ENCODE data around the gene PARVB. TPM values are rescaled to one million over a fixed set of nuclear protein-coding genes. Genes with fewer than 3 reads are reported as not detected.
"Not testable (repeated sequence)": the region's sequence is repeated elsewhere in the genome, so short reads cannot be mapped to it uniquely, and the experiment has no call there.

The PARVB gene
- total and polyA plus RNA-seq, 5 donors from 2014 or later = 3.7 to 20.6 (median 6.2) TPM

DNA sequence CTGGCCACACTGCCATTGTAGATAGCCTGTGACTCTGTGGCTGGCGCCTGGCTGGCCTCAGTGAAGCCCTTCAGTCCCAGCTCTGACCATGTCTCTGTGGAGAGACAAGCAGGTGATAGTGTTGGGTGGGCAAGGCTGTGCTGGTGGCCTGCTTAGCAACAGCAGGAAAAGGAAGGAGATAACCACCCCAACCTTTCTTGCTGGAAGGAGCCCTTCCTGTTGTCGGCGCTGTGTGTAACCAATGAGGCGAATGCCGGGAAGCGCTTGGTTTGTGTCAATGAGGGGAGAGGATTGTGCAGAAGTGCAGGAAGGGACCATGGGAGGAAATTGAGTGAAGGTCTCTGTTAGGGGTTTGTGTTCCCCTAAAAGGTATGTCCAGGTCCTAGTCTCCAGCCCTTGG, 27.3 kb downstream of the PARVB start:
- H3K4me3 Mint-ChIP-seq = peak overlapping the region in 2 of 4 donors; percentile 27 to 48
- H3K4me3 ChIP-seq (ENCODE audit: low read depth, low read length) = no peak overlapping the region
- H3K27ac Mint-ChIP-seq = no peak overlapping the region

GRCh38 chr22:44051961-44052360, 27.9 kb downstream of the PARVB start:
- no peak for ATAC-seq (ENCODE audit: low read depth in 2 of 2)
- DNase-seq = no peak
- Mint-ChIP-seq H3K27ac (no peak overlapping the region), H3K36me3 (no peaks in the 10 kb centered on the region), H3K9me3 (no peaks in the 10 kb centered on the region), H3K27me3 (no peaks in the 10 kb centered on the region), H3K4me3 (no peak overlapping the region), H3K4me1 (peaks cover 5 to 33% (median 13%) of the 10 kb centered on the region in 4 donors)
- Histone ChIP-seq H3K27ac (ENCODE audit: insufficient read depth, low read length, poor library complexity, severe bottlenecking) (no peak overlapping the region), H3K36me3 (ENCODE audit: control insufficient read depth, insufficient read depth, low read length) (no peaks in the 10 kb centered on the region), H3K9me3 (ENCODE audit: control insufficient read depth in 2 of 2, low read length in 2 of 2) (no peaks in the 10 kb centered on the region), H3K27me3 (ENCODE audit: control insufficient read depth, insufficient read depth, low read length) (no peaks in the 10 kb centered on the region), H3K4me3 (ENCODE audit: low read depth, low read length) (no peak overlapping the region), H3K4me1 (ENCODE audit: control insufficient read depth, insufficient read depth, low read length, poor library complexity, severe bottlenecking) (peaks cover 4% of the 10 kb centered on the region)

More for the DNA sequence above, 27.3 kb downstream of the PARVB start:
- Histone ChIP-seq H3K4me1 (ENCODE audit: control insufficient read depth, insufficient read depth, low read length, poor library complexity, severe bottlenecking) (peaks cover 4% of the 10 kb centered on the region), H3K9me3 (ENCODE audit: control insufficient read depth in 2 of 2, low read length in 2 of 2) (no peaks in the 10 kb centered on the region), H3K27ac (ENCODE audit: insufficient read depth, low read length, poor library complexity, severe bottlenecking) (no peak overlapping the region), H3K27me3 (ENCODE audit: control insufficient read depth, insufficient read depth, low read length) (no peaks in the 10 kb centered on the region), H3K36me3 (ENCODE audit: control insufficient read depth, insufficient read depth, low read length) (no peaks in the 10 kb centered on the region)
- H3K27me3 Mint-ChIP-seq = no peaks in the 10 kb centered on the region
- no peak for DNase-seq
- H3K36me3 Mint-ChIP-seq = no peaks in the 10 kb centered on the region
- H3K4me1 Mint-ChIP-seq = peaks cover 6 to 39% (median 14%) of the 10 kb centered on the region in 4 donors
- no peaks in the 10 kb centered on the region for H3K9me3 Mint-ChIP-seq
- ATAC-seq (ENCODE audit: low read depth in 2 of 2) = no peak

GRCh38 chr22:44055805-44056204, 31.7 kb downstream of the PARVB start:
- Mint-ChIP-seq H3K36me3 (peaks cover 5% of the 10 kb centered on the region), H3K9me3 (peaks cover 0 to 5% (median 2%) of the 10 kb centered on the region in 7 donors), H3K27ac (no peak overlapping the region), H3K27me3 (no peaks in the 10 kb centered on the region), H3K4me3 (no peak overlapping the region), H3K4me1 (peaks cover 0 to 17% (median 4%) of the 10 kb centered on the region in 4 donors)
- H3K27me3 ChIP-seq (ENCODE audit: control insufficient read depth, insufficient read depth, low read length) = no peaks in the 10 kb centered on the region
- DNase-seq (no peak), ATAC-seq (ENCODE audit: low read depth in 2 of 2) (no peak)
- H3K27ac ChIP-seq (ENCODE audit: insufficient read depth, low read length, poor library complexity, severe bottlenecking) = no peak overlapping the region
- no peaks in the 10 kb centered on the region for H3K4me1 ChIP-seq (ENCODE audit: control insufficient read depth, insufficient read depth, low read length, poor library complexity, severe bottlenecking)
- no peak overlapping the region for H3K4me3 ChIP-seq (ENCODE audit: low read depth, low read length)
- H3K36me3 ChIP-seq (ENCODE audit: control insufficient read depth, insufficient read depth, low read length) = no peaks in the 10 kb centered on the region
- H3K9me3 ChIP-seq (ENCODE audit: control insufficient read depth in 2 of 2, low read length in 2 of 2) = no peaks in the 10 kb centered on the region

- not testable (repeated sequence) for H3K9me3 ChIP-seq (ENCODE audit: control insufficient read depth in 2 of 2, low read length in 2 of 2); H3K4me1 ChIP-seq (ENCODE audit: control insufficient read depth, insufficient read depth, low read length, poor library complexity, severe bottlenecking); H3K4me3 Mint-ChIP-seq; H3K4me3 ChIP-seq (ENCODE audit: low read depth, low read length); ATAC-seq (ENCODE audit: low read depth in 2 of 2); DNase-seq; H3K27me3 ChIP-seq (ENCODE audit: control insufficient read depth, insufficient read depth, low read length); H3K27ac ChIP-seq (ENCODE audit: insufficient read depth, low read length, poor library complexity, severe bottlenecking); H3K36me3 ChIP-seq (ENCODE audit: control insufficient read depth, insufficient read depth, low read length); H3K27ac Mint-ChIP-seq; H3K9me3 Mint-ChIP-seq; H3K36me3 Mint-ChIP-seq; H3K27me3 Mint-ChIP-seq
- peaks cover 0 to 11% (median 1%) of the 10 kb centered on the region in 4 donors for H3K4me1 Mint-ChIP-seq
These were observed 32.5 kb downstream of the PARVB start for GRCh38 chr22:44056649-44057048.

- Histone ChIP-seq H3K9me3 (ENCODE audit: control insufficient read depth in 2 of 2, low read length in 2 of 2) (no peaks in the 10 kb centered on the region), H3K4me3 (ENCODE audit: low read depth, low read length) (no peak overlapping the region), H3K4me1 (ENCODE audit: control insufficient read depth, insufficient read depth, low read length, poor library complexity, severe bottlenecking) (no peaks in the 10 kb centered on the region), H3K27me3 (ENCODE audit: control insufficient read depth, insufficient read depth, low read length) (no peaks in the 10 kb centered on the region), H3K36me3 (ENCODE audit: control insufficient read depth, insufficient read depth, low read length) (no peaks in the 10 kb centered on the region), H3K27ac (ENCODE audit: insufficient read depth, low read length, poor library complexity, severe bottlenecking) (no peak overlapping the region)
- Mint-ChIP-seq H3K36me3 (peaks cover 5% of the 10 kb centered on the region), H3K4me1 (peaks cover 0 to 6% (median 1%) of the 10 kb centered on the region in 4 donors), H3K4me3 (no peak overlapping the region), H3K9me3 (peaks cover 0 to 5% (median 2%) of the 10 kb centered on the region in 7 donors), H3K27me3 (no peaks in the 10 kb centered on the region), H3K27ac (no peak overlapping the region)
- ATAC-seq (ENCODE audit: low read depth in 2 of 2) (no peak), DNase-seq (no peak)
These were observed 33.4 kb downstream of the PARVB start for GRCh38 chr22:44057401-44057987.

DNA sequence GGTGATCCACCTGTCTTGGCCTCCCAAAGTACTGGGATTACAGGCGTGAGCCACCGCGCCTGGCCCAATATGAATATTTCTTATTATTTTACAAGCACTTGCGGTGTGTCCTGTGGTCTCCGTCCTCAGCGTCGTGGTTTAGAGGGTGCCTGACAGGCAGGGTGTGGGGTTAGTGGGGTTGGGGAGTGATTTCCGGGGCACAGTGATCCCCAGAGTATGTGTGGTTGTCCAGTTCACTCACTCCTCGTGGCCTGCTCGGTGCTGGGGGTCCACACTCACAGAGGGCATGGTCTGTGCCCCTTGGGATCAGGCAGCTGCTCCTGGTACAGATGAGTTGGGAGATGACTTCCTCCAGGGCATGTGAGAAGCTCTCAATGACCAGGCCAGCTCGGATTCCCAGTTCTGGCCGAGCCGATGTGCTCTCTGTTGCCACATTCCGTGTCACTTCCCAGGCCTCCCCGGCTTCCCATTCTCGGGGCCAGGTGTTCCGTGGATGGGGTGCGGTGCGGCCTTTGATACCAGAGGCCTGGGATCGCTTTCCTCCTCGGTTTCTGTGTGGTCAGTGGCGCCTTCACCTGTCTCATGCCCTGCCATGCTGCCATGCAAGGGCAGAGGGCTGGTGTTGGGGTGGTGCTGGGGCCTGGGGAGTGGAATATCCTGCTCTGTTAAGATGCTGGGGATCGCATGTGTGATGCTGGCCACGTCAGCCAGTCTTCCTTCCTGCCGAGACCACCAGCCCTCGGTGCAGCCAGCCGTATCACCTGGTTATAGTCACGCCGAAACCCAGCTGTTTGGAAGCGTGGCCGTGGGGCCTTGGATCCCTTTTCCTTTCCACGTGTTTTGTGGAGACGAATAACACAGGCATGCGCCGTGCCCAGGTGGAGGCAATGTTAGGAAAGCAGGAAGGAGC, 39.6 kb downstream of the PARVB start:
- H3K27ac ChIP-seq (ENCODE audit: insufficient read depth, low read length, poor library complexity, severe bottlenecking) = no peak overlapping the region
- Mint-ChIP-seq H3K4me3 (no peak overlapping the region), H3K4me1 (peaks cover 0 to 10% (median 4%) of the 10 kb centered on the region in 4 donors), H3K9me3 (peaks cover 0 to 5% (median 2%) of the 10 kb centered on the region in 7 donors), H3K27me3 (no peaks in the 10 kb centered on the region), H3K27ac (no peak overlapping the region), H3K36me3 (peaks cover 5% of the 10 kb centered on the region)
- ATAC-seq (ENCODE audit: low read depth in 2 of 2) (no peak), DNase-seq (no peak)
- no peaks in the 10 kb centered on the region for H3K27me3 ChIP-seq (ENCODE audit: control insufficient read depth, insufficient read depth, low read length)
- no peaks in the 10 kb centered on the region for H3K4me1 ChIP-seq (ENCODE audit: control insufficient read depth, insufficient read depth, low read length, poor library complexity, severe bottlenecking)
- H3K36me3 ChIP-seq (ENCODE audit: control insufficient read depth, insufficient read depth, low read length) = no peaks in the 10 kb centered on the region
- no peak overlapping the region for H3K4me3 ChIP-seq (ENCODE audit: low read depth, low read length)
- H3K9me3 ChIP-seq (ENCODE audit: control insufficient read depth in 2 of 2, low read length in 2 of 2) = no peaks in the 10 kb centered on the region

DNA sequence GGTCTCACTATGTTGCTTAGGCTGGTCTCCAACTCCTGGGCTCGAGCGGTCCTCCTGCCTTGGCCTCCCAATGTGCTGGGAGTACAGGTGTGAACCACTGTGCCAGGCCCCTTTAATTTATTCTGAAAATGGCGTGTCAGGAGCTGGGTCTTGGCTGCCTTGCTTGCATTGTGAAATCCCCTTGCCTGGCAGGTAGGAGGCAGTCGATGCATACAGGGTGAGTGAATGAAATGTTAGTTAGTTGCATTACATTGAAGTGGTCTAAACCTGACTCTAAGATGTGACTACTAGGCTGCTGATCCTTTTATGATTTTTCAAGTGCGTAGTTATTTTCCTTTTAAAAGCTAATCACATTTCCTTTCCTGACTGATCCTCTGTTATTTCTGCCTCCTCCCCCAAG, 42.9 kb downstream of the PARVB start:
- no peak for ATAC-seq (ENCODE audit: low read depth in 2 of 2)
- H3K9me3 ChIP-seq (ENCODE audit: control insufficient read depth in 2 of 2, low read length in 2 of 2) = no peaks in the 10 kb centered on the region
- H3K4me1 Mint-ChIP-seq = peaks cover 0 to 14% (median 7%) of the 10 kb centered on the region in 4 donors
- H3K36me3 ChIP-seq (ENCODE audit: control insufficient read depth, insufficient read depth, low read length) = no peaks in the 10 kb centered on the region
- no peaks in the 10 kb centered on the region for H3K9me3 Mint-ChIP-seq
- no peak overlapping the region for H3K27ac Mint-ChIP-seq
- no peak overlapping the region for H3K27ac ChIP-seq (ENCODE audit: insufficient read depth, low read length, poor library complexity, severe bottlenecking)
- no peak overlapping the region for H3K4me3 ChIP-seq (ENCODE audit: low read depth, low read length)
- H3K27me3 Mint-ChIP-seq = no peaks in the 10 kb centered on the region
- H3K4me1 ChIP-seq (ENCODE audit: control insufficient read depth, insufficient read depth, low read length, poor library complexity, severe bottlenecking) = no peaks in the 10 kb centered on the region
- no peak for DNase-seq
- H3K27me3 ChIP-seq (ENCODE audit: control insufficient read depth, insufficient read depth, low read length) = no peaks in the 10 kb centered on the region
- H3K4me3 Mint-ChIP-seq = no peak overlapping the region
- H3K36me3 Mint-ChIP-seq = no peaks in the 10 kb centered on the region

Data from CD4-positive, CD25-positive, alpha-beta regulatory T cell (primary cell).